Kidney capillary endothelial cell (primary cell): ENCODE measurements around the gene DNAH14.
A peak's percentile ranks its signal among the peaks of the same experiment; 100 is the strongest.
"Not testable (repeated sequence)": the region's sequence is repeated elsewhere in the genome, so short reads cannot be mapped to it uniquely, and the experiment has no call there.

Source experiments
- DNase-seq: peaks from one replicate; pipeline ENCODE4 v3.0.0-alpha.2; 2018; ENCODE audit warnings: low spot score

Gene DNAH14

DNA sequence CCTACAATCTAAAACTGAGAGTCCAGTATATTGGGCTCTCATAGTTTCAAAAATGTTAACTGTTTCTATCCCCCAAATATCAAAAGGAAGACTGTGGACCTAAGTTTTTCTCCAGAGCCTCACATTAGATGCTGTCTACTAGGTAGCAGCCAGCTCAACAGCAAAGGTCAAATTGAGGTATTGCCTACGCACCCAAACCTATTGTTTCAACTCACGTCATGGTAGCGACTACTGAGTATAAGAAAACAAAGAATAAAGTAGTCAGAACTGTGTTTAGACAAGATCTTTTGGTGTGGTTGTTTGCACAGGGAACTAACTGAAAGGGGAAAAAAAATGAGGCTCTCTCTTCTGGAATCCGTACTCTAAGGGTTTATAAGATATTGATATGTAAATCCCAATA is 325.2 kb downstream of the DNAH14 start:
- no peak for DNase-seq

GRCh38 chr1:225257081-225257480 is 327.6 kb downstream of the DNAH14 start:
- DNase-seq, result no peak

- DNase-seq, result no peak
These were observed 329.3 kb downstream of the DNAH14 start for GRCh38 chr1:225258811-225259210.

DNA sequence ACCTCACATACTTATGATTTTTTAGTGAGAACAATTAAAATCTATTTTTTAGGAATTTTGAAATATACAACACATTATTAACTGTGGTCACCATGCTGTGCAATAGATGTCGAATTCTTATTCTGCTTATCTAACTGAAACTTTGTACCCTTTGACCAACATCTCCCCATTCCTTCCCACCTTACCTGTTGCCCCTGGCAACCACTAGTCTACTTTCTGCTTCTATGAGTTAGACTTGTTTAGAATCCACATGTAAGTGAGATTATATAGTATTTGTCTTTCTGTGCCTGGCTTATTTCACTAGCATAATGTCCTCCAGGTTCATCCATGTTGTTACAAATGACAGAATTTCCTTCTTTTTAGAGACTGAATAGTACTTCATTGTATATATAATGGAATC is 330.1 kb downstream of the DNAH14 start:
- DNase-seq, result no peak

- DNase-seq, result no peak
These were observed 330.8 kb downstream of the DNAH14 start for GRCh38 chr1:225260319-225260718.

DNA sequence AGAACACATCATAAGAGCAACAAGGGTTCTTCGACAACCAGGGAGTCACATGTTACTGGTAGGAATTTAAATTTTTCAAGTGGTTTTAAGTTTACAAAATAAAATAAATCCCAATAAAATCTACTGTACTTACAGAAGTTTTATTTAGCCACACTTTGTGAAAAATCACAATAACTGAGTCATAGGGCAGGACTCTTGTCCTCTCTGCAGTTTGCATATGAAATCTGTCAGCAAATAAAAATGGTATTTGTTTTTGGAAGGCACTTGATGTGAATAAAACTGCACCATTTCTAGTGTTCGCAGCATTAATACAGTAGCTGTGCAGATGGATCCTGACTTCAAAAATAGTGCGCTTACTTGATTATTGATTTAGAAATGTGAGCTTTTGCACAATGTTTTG is 348.0 kb downstream of the DNAH14 start:
- no peak for DNase-seq

GRCh38 chr1:225280563-225280962 is 351.1 kb downstream of the DNAH14 start:
- DNase-seq, result no peak

- no peak for DNase-seq
These were observed 360.8 kb downstream of the DNAH14 start for GRCh38 chr1:225290244-225290643.

DNA sequence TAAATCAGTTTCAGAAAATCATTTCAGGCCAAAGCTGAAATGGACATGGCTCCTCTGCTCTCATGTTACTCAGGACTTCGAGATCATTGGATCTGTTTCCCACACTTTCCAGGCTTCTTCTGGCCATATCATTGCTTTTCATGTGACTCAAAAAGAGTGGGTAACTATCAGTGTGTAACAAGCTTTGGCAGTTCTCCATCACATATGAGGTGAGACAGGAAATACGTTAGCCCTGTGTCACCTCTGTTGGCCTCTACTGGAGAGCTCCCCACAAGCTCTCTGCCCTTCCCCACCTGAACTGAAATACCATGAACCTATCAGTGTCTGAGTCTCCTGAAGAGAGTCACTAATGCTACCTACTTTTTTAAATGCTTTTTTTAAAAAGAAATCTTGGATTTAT is 370.1 kb downstream of the DNAH14 start:
- no peak for DNase-seq

GRCh38 chr1:225300381-225300780 is 370.9 kb downstream of the DNAH14 start:
- DNase-seq, result no peak

- DNase-seq, result no peak
These were observed 375.5 kb downstream of the DNAH14 start for GRCh38 chr1:225304996-225305395.

DNA sequence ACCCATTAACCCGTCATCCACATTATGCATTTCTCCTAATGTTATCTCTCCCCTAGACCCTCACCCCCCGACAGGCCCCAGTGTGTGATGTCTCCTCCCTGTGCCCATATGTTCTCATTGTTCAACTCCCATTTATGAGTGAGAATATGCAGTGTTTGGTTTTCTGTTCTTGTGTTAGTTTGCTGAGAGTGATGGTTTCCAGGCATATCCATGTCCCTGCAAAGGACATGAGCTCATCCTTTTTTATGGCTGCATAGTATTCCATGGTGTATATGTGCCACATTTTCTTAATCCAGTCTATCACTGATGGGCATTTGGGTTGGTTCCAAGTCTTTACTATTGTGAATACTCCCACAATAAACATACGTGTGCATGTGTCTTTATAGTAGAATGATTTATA is 381.1 kb downstream of the DNAH14 start:
- not testable (repeated sequence) for DNase-seq

- peak; percentile 16 for DNase-seq
These were observed 389.5 kb downstream of the DNAH14 start for GRCh38 chr1:225318706-225319575.

GRCh38 chr1:225319871-225320270 is 390.4 kb downstream of the DNAH14 start:
- no peak for DNase-seq

DNA sequence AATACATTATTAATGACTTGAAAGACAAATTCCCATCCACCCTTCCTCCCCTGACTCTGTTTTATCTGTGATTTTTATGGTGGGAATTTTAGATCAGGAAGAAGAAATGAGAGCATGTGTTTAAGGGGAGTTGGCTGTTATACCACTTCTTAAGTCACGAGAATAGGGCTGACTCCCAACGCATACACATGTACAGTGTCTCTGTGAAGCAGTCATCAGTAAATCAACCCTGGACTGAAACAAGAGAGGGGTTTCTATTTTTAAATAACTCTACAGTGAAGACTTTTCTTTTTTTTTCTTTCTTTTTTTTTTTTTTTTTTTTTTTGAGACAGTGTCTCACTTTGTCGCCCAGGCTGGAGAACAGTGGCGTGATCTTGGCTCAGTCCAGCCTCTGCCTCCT is 392.3 kb downstream of the DNAH14 start:
- no peak for DNase-seq

GRCh38 chr1:225329041-225329440 is 399.6 kb downstream of the DNAH14 start:
- DNase-seq, result peak; percentile 10

- DNase-seq, result not testable (repeated sequence)
These were observed 400.5 kb downstream of the DNAH14 start for GRCh38 chr1:225329996-225330395.

DNA sequence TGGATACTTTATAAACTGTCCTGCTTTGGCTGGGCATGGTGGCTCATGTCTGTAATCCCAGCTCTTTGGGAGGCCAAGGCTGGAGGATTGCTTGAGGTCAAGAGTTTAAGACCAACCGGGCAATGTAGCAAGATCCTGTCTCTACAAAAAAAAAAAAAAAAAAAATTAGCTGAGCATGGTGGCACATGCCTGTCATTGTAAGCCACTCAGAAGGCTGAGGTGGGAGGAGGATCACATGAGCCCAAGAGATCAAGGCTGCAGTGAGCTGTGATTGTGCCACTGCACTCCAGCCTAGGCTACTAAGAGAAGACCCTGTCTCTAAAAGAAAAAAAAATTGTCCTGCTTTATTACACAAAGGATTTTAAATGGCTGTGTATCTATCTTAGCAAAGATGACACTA is 403.2 kb downstream of the DNAH14 start:
- no peak for DNase-seq

- DNase-seq, result not testable (repeated sequence)
These were observed 405.8 kb downstream of the DNAH14 start for GRCh38 chr1:225335098-225335778.

DNA sequence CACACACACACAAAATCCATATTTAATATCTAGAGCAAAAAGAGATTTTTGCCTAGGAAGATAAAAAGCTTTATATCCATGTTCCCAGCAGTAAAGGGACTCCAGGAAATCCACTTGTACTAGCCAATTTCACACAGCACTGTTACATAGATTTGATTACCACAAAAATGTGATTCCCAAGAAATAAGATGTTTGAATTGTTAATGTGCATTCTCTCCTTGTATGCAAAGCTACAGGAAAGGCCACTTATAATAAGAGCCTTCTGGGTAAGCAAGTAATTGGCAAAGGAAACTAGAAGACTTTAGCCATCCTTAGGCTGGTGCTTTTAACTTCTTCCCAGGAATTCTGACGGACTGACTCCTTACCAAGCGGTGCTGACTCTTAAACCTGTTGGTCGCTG is 409.1 kb downstream of the DNAH14 start:
- no peak for DNase-seq

- DNase-seq, result no peak
These were observed 412.2 kb downstream of the DNAH14 start for GRCh38 chr1:225341642-225342041.

GRCh38 chr1:225342695-225343094 is 413.2 kb downstream of the DNAH14 start:
- DNase-seq, result no peak

DNA sequence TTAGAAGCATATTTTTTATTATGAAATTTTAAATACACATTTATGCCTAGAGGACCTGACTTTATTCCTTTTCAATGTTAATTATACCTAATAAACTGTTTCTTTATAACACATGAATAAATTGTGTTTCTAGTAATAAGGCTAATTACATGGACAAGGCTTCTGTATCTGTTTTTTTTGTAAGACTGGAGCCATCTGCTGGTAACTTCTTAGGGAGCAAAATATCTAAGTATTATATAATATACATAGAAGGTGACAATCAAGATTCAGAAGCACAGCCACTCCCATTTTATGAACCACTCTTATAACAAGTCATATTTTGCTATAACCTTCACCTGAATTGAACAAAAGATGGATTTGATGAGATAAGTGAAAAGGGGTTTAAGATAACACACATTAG is 414.1 kb downstream of the DNAH14 start:
- DNase-seq, result peak; percentile 7
